Caco-2 (cell line): ENCODE measurements around the gene FCMR. TPM values are rescaled to one million over a fixed set of nuclear protein-coding genes. Genes with fewer than 3 reads are reported as not detected.

Source experiments
- BruUV-seq: library from RNA; stranded (reverse); fragments of 400-500 nt; replicated peaks from 2 replicates; lab custom pipeline; 2021; lab: Mats Ljungman, UMichigan
- CTCF ChIA-PET: fragments of 300-600 bp; sonication (Branson Sonifier 250); formaldehyde crosslinking; loops from one replicate; lab custom pipeline; 2022; ENCODE audit warnings: antibody characterized with exemption; lab: Charles Lee
- POLR2A ChIA-PET: fragments of 300-600 bp; sonication (Branson Sonifier 250); formaldehyde crosslinking; loops from one replicate; lab custom pipeline; 2022; ENCODE audit warnings: antibody characterized with exemption; lab: Charles Lee
- DNase-seq, 2 experiments: peaks; one replicate each; pipeline versions ENCODE4 v3.0.0 to v3.0.0-alpha.2; 2020 to 2022
- H3K27me3 ChIP-seq: replicated peaks from 2 replicates; pipeline ENCODE4 v1.6.0; 2011; ENCODE audit warnings: low read length; ENCODE audit not compliant: control insufficient read depth, insufficient read depth
- H3K36me3 ChIP-seq: 2 replicates; pipeline ENCODE4 v1.5.1; 2011; ENCODE audit warnings: low read length; ENCODE audit not compliant: control insufficient read depth, insufficient read depth
- H3K4me1 ChIP-seq: fragments of 250-450 bp; sonication (Bioruptor Pico); 2 replicates; pipeline ENCODE4 v1.5.1; 2020; ENCODE audit warnings: mild to moderate bottlenecking
- H3K4me3 ChIP-seq: 2 replicates; pipeline ENCODE4 v1.5.1; 2011; ENCODE audit warnings: low read depth, mild to moderate bottlenecking, control low read depth, low read length
- H3K9me3 ChIP-seq: fragments of 250-450 bp; sonication (Bioruptor Pico); 2 replicates; pipeline ENCODE4 v1.5.1; 2020; ENCODE audit warnings: mild to moderate bottlenecking, moderate library complexity
- H3K27ac Mint-ChIP-seq: one replicate; pipeline ENCODE4 v1.8.0; 2022; ENCODE audit warnings: mixed read lengths; ENCODE audit not compliant: unreplicated experiment
- H3K27me3 Mint-ChIP-seq: one replicate; pipeline ENCODE4 v1.8.0; 2022; ENCODE audit warnings: mixed read lengths; ENCODE audit not compliant: insufficient read depth, unreplicated experiment
- H3K36me3 Mint-ChIP-seq: one replicate; pipeline ENCODE4 v1.8.0; 2022; ENCODE audit warnings: mild to moderate bottlenecking, mixed read lengths; ENCODE audit not compliant: insufficient read depth, unreplicated experiment
- H3K4me1 Mint-ChIP-seq: one replicate; pipeline ENCODE4 v1.8.0; 2022; ENCODE audit warnings: low read depth, mixed read lengths; ENCODE audit not compliant: unreplicated experiment
- H3K4me3 Mint-ChIP-seq: one replicate; pipeline ENCODE4 v1.8.0; 2022; ENCODE audit warnings: mild to moderate bottlenecking, moderate library complexity, mixed read lengths; ENCODE audit not compliant: unreplicated experiment
- H3K9me3 Mint-ChIP-seq: one replicate; pipeline ENCODE4 v1.8.0; 2022; ENCODE audit warnings: mixed read lengths; ENCODE audit not compliant: unreplicated experiment
- CTCF ChIP-seq, 2 experiments: fragments of 200-600 bp in 1 of 2; IDR thresholded peaks; 1 replicate in 1 of 2; 2 replicates in 1 of 2; pipeline versions ENCODE4 v1.5.1 to v1.8.0; 2011 to 2022; ENCODE audit warnings: antibody characterized with exemption in 1 of 2, control low read depth in 1 of 2, inconsistent platforms in 1 of 2, low read depth in 1 of 2, low read length in 1 of 2, mild to moderate bottlenecking in 1 of 2, moderate library complexity in 1 of 2; ENCODE audit not compliant: insufficient read depth in 1 of 2, severe bottlenecking in 1 of 2, unreplicated experiment in 1 of 2
- intact Hi-C: fragments of 100-400 bp; cut with micrococcal nuclease; formaldehyde crosslinking; loops from one replicate; pipeline ENCODE4 v1.10.0; 2022; ENCODE audit not compliant: unreplicated experiment
- total RNA-seq: library from RNA; stranded (reverse); gene quantifications from 2 replicates; pipeline ENCODE4 v1.2.3, GENCODE V29; 2022

Gene FCMR
- total RNA-seq, 1 experiment from 2014 or later: not detected

GRCh38 chr1:206875752-206876377 lies 45.9 kb downstream of the FCMR start:
- Mint-ChIP-seq H3K4me3 (no peak overlapping the region), H3K4me1 (no peaks in the 10 kb centered on the region), H3K27ac (no peak overlapping the region), H3K9me3 (peaks cover 15% of the 10 kb centered on the region), H3K36me3 (no peaks in the 10 kb centered on the region), H3K27me3 (peaks cover 2% of the 10 kb centered on the region)
- CTCF ChIA-PET: no interaction called here
- no peak for DNase-seq
- no peak for TF ChIP-seq CTCF (IDR thresholded peaks at IDR 0.05; ENCODE audit: insufficient read depth in 1 of 2, low read depth in 1 of 2, low read length in 1 of 2, severe bottlenecking in 1 of 2, unreplicated experiment in 1 of 2)
- intact Hi-C loops: no loop called here
- POLR2A ChIA-PET: no interaction called here
- BruUV-seq: no TSS peak
- peaks cover 17% of the 10 kb centered on the region for H3K9me3 ChIP-seq
- H3K27me3 ChIP-seq: no peaks in the 10 kb centered on the region
- H3K4me1 ChIP-seq: no peaks in the 10 kb centered on the region
- H3K36me3 ChIP-seq: no peaks in the 10 kb centered on the region
- no peak overlapping the region for H3K4me3 ChIP-seq

GRCh38 chr1:206873603-206874188 lies 48.0 kb downstream of the FCMR start:
- H3K4me1 ChIP-seq: no peaks in the 10 kb centered on the region
- H3K4me3 Mint-ChIP-seq: no peak overlapping the region
- peaks cover 9% of the 10 kb centered on the region for H3K27me3 Mint-ChIP-seq
- H3K9me3 ChIP-seq: peaks cover 9% of the 10 kb centered on the region
- H3K9me3 Mint-ChIP-seq: peaks cover 6% of the 10 kb centered on the region
- no peak overlapping the region for H3K4me3 ChIP-seq
- no peaks in the 10 kb centered on the region for H3K27me3 ChIP-seq
- no peaks in the 10 kb centered on the region for H3K36me3 Mint-ChIP-seq
- TF ChIP-seq CTCF (IDR thresholded peaks at IDR 0.05; ENCODE audit: insufficient read depth in 1 of 2, low read depth in 1 of 2, low read length in 1 of 2, severe bottlenecking in 1 of 2, unreplicated experiment in 1 of 2): no peak
- H3K36me3 ChIP-seq: no peaks in the 10 kb centered on the region
- DNase-seq: no peak
- POLR2A ChIA-PET: no interaction called here
- CTCF ChIA-PET: no interaction called here
- H3K4me1 Mint-ChIP-seq: no peaks in the 10 kb centered on the region
- intact Hi-C loops: no loop called here
- no TSS peak for BruUV-seq
- no peak overlapping the region for H3K27ac Mint-ChIP-seq

GRCh38 chr1:206872139-206872538 lies 49.6 kb downstream of the FCMR start:
- BruUV-seq: no TSS peak
- TF ChIP-seq CTCF (IDR thresholded peaks at IDR 0.05; ENCODE audit: insufficient read depth in 1 of 2, low read depth in 1 of 2, low read length in 1 of 2, severe bottlenecking in 1 of 2, unreplicated experiment in 1 of 2): no peak
- Mint-ChIP-seq H3K4me3 (no peak overlapping the region), H3K27ac (no peak overlapping the region), H3K9me3 (no peaks in the 10 kb centered on the region), H3K36me3 (no peaks in the 10 kb centered on the region), H3K4me1 (no peaks in the 10 kb centered on the region), H3K27me3 (peaks cover 9% of the 10 kb centered on the region)
- no peak for DNase-seq
- no peaks in the 10 kb centered on the region for H3K36me3 ChIP-seq
- ChIA-PET CTCF (interaction anchor here (2.3 kb wide), 1 partner anchor 40 kb away, joined by 7 read pairs; no protein-coding TSS in a partner anchor), POLR2A (no interaction called here)
- H3K4me3 ChIP-seq: no peak overlapping the region
- no peaks in the 10 kb centered on the region for H3K9me3 ChIP-seq
- H3K4me1 ChIP-seq: no peaks in the 10 kb centered on the region
- intact Hi-C loops: no loop called here
- H3K27me3 ChIP-seq: no peaks in the 10 kb centered on the region
